ENCODE measurements around the gene GPSM1.

- TF ChIP-seq CTCF (IDR thresholded peaks at IDR 0.05) (no peak), POLR2A (IDR thresholded peaks at IDR 0.05) (no peak)
Observed at GRCh38 chr9:136401173-136401922, 74.0 kb downstream of the GPSM1 start.
